Left kidney (tissue), 8 donors: ENCODE results near the gene KRT79. TPM values are rescaled to one million over a fixed set of nuclear protein-coding genes. Genes with fewer than 3 reads are reported as not detected.
"Not testable (repeated sequence)": the region's sequence is repeated elsewhere in the genome, so short reads cannot be mapped to it uniquely, and the experiment has no call there.

Experiments
- DNase-seq: peaks from one replicate; pipeline ENCODE4 v3.0.0-alpha.2; 2013
- long read RNA-seq, 8 donors: transcript quantifications; one replicate each; lab custom pipeline, GENCODE V29; 2026
- polyA plus RNA-seq: library from polyadenylated mRNA; unstranded; fragments of 120-200 nt; gene quantifications from one replicate; pipeline ENCODE4 v1.2.1, GENCODE V29; 2013; ENCODE audit not compliant: insufficient read length

KRT79 gene
- not detected for polyA plus RNA-seq
- long read RNA-seq, donor 1: 0 reads
- long read RNA-seq, donor 2: 0 reads
- long read RNA-seq, donor 3: 0 reads
- long read RNA-seq, donor 4: 0 reads
- long read RNA-seq, donor 5: 0 reads
- long read RNA-seq, donor 6: 0 reads
- long read RNA-seq, donor 7: 0 reads
- long read RNA-seq, donor 8: 0 reads

- DNase-seq: no peak
Observed at GRCh38 chr12:52833922-52834726, at the start of gene KRT79. Gene KRT79 (minus strand): TSS chr12:52834311. CDS start chr12:52834260, 51 bp downstream.

GRCh38 chr12:52880499-52880898, 46.4 kb upstream of the KRT79 start:
- not testable (repeated sequence) for DNase-seq

- peak; percentile 90 for DNase-seq
Observed at GRCh38 chr12:52879394-52880351, 45.6 kb upstream of the KRT79 start.

- no peak for DNase-seq
Observed at GRCh38 chr12:52878507-52879393, 44.6 kb upstream of the KRT79 start.

- DNase-seq: no peak
Observed at GRCh38 chr12:52877242-52877641, 43.1 kb upstream of the KRT79 start.

- DNase-seq: no peak
Observed at GRCh38 chr12:52876372-52876771, 42.3 kb upstream of the KRT79 start.

- no peak for DNase-seq
Observed at GRCh38 chr12:52874573-52875435, 40.7 kb upstream of the KRT79 start.

- DNase-seq: no peak
Observed at GRCh38 chr12:52873832-52874572, 39.9 kb upstream of the KRT79 start.

GRCh38 chr12:52873513-52873831, 39.4 kb upstream of the KRT79 start:
- no peak for DNase-seq

GRCh38 chr12:52872644-52873389, 38.7 kb upstream of the KRT79 start:
- DNase-seq: no peak

GRCh38 chr12:52871291-52872039, 37.4 kb upstream of the KRT79 start:
- DNase-seq: no peak

GRCh38 chr12:52870361-52871290, 36.5 kb upstream of the KRT79 start:
- DNase-seq: no peak

GRCh38 chr12:52867642-52868041, 33.5 kb upstream of the KRT79 start:
- no peak for DNase-seq

- DNase-seq: no peak
Observed at GRCh38 chr12:52867152-52867551, 33.0 kb upstream of the KRT79 start.

GRCh38 chr12:52865090-52865944, 31.2 kb upstream of the KRT79 start:
- DNase-seq: peak; percentile 62

- DNase-seq: no peak
Observed at GRCh38 chr12:52862023-52862422, 27.9 kb upstream of the KRT79 start.
